HUDEP-2 (cell line): ENCODE measurements around the gene VCL.
"Not testable (repeated sequence)": the region's sequence is repeated elsewhere in the genome, so short reads cannot be mapped to it uniquely, and the experiment has no call there.

ENCODE experiments used
- DNase-seq, 76 experiments: peaks; one replicate each; lab custom pipeline; 2025; ENCODE audit not compliant: unreplicated experiment in 76 of 76; lab: John Stamatoyannopoulos, UW

The VCL gene

DNA sequence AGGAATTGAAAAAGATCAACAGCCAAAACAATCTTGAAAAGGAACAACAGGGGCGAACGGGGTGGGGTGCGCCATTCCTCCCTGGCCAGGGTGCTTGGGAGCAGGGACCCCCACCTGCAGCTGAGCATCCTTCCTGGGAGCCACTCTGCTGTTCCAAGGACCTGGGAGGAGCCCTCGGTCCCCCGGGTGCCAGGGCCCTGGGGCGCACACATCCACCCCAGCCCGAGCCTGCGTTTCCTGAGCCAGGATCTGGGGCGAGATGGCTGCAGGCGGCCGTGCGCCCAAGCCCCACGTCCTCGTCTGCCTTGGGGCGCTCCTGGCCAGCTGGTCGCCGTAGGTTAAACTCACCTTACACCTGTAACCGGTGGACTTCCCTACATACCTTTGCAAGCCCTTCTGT is 142.1 kb downstream of the VCL start:
- DNase-seq = no peak

GRCh38 chr10:74140553-74140952 is 142.6 kb downstream of the VCL start:
- no peak for DNase-seq

GRCh38 chr10:74145133-74145532 is 147.2 kb downstream of the VCL start:
- no peak for DNase-seq

- DNase-seq = not testable (repeated sequence)
Measured at GRCh38 chr10:74146980-74147379, 149.1 kb downstream of the VCL start.

DNA sequence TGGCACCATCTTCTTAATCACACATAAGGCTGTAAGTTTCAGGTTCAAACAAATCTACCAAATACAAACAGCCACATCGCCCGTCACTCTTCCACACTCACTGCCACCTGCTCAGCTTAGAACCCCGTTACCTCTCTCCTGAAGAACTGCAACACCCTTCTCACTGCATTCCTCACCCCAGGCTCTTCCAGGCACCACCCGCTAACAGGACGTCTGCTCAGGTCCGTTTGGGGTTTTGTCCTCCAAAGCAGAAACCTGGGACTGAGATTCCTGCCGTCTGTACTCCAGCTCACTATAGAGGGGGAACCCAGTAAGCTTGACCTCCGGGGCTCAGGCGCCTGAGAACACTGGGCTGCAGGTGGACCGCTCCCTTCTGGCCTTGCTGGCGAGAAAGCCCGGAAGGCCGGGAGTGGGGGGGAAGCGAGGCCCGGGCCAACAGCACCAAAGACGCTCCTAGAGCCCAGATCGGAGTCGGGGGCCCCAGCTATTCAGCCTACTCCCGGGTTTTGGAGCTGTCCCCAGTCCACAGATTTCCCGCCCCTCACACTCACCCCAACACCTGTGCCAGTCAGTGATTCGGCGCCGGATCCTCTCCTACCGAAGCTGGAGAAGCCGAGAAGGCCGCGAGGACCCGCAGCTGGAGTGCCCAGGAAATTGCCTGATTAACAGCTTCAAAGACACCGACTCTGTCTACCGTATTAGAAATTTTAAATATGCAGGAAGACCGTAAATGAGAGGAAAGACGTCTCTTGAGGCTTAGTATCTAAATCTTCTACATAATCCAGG is 152.5 kb downstream of the VCL start, which contains the start of gene AP3M1:
AP3M1 (minus strand) TSS at position 625 of the 786 bp plus-strand sequence. CDS start 12,449 bp downstream, outside the sequence.
- peak in 49 of 76 experiments; percentile 40 to 96 (median 75) for DNase-seq

GRCh38 chr10:74150990-74151878 is 153.3 kb downstream of the VCL start, which contains the start of gene ADK:
TSS of gene ADK (plus strand) at chr10:74151221. CDS start at chr10:74151279, 58 bp downstream.
- DNase-seq = peak; percentile 49 to 99 (median 97)

DNA sequence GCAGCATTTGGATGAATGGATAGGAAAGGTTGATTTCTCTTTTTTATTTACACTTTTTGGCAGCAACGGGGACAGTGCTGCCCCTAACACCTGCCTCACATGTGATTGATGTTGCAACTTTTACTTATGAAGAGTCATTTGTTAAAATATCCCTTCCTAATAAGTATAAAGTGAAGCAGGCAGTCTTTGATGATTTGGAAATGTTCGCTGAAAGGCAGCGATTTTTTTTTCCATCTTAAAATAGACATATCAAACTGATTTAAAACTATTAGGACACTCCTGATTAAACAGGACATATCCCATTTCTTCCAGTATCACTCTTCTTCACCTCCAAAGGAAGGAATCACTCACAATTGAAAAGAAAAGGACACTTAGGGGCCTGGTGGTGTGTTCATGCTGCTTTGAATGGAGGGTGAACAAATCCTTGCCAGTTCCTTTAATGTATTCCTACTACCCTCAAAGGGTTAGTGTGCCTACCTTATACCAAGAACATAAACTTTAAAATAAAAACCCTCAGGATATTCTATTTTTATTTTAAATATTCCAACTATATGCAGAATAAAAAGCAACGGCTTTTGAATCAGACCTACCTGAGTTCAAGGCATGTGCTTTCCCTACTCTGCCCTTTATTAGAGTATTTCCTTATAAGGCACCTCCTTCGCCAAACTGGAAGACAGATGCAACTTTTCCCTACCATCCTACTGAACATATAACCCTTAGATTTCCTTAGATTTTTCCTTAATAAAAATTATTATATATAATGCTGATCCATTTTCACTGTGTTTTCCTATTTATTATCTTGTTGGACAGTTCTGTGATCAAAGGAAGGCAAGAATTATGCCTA is 154.2 kb downstream of the VCL start:
- DNase-seq = peak in 1 of 76 experiments; percentile 14

DNA sequence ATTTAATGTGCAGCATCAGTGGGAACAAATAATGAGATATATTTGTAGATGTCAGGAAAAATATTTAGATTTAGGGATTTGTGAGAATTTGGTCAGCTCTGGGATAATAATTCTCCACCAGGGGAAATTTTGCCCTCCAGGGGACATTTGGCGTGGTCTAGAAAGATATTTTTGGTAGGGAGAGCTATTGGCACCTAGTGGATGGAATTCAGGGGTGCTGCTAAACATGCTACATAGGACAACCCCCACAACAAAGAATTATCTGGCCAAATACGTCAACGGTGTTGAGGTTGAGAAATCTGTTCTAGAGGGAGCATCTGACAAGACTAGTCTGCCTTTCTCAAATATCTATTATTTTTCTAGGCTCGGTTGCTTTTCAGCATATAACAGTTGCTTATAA is 155.2 kb downstream of the VCL start:
- no peak for DNase-seq

GRCh38 chr10:74153676-74154075 is 155.8 kb downstream of the VCL start:
- no peak for DNase-seq

DNA sequence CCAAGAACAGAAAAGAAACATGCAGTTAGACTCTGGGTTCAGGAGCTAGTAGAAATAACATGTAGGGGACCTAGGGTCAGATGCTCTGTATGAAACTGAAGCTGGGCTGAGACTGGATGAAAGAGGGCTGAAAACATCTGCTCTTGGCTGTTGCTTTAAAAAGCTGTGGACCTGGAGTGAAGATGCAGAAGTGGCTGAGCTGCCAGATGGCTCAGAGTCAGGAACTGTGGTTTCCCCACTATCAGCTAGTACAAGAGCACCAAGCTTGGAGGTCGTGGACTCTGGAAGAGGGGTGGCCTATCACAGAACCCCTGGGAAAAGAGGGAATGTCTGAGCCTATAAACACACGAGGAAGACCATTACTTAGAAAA is 159.0 kb downstream of the VCL start:
- DNase-seq = peak in 16 of 76 experiments; percentile 1 to 37 (median 12)

DNA sequence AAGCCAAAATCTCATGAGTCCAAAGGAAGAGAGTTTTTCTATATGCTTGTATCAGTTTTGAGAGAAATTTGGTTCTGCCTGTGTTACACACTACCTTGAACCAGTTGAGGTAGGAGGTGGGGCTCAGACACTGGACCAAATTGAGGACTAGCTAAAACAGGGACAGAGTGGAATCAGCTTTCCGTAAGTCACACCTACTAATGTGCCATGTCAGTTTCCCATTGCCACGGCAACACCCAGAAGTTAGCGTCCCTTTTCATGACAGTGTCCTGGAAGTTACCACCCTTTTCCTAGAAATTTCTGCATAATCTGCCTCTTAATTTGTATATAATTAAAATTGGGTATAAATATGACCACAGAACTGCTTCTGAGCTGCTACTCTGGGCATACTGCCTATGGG is 162.1 kb downstream of the VCL start:
- DNase-seq = no peak

DNA sequence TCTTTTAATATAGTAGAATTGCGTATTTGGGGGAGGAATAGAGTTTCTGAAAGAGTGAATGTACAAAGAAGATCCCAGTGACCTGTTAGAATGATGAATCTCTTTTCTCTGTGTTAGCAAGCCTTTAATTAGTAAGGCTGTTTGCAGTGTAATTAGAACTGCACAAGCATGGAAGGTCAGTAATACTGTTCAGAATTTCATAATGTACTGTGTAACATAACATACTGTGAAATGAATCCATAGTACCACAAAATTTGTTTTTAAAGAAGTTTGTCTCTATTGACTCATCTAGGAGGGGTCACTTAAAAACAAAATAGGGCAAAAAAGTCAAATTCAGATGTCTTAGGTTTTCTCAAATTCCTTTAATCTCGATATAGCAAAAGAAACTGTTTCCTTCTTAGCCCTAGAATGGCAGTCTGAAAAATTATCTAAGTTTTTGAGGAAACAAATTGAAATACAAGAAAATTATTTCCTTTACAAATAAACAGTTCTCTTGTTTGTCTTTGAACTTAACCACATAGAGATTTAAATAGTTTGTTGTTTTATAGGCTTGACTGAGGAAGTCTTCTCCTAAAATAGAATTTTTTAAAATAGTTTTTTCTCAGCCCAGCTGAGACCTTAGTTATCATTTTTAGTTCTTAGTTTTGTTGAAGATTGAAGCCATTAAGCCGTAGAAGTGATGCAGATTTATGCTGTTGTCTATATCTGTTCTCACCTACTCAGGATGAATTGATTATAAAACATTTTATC is 165.6 kb downstream of the VCL start:
- no peak for DNase-seq

DNA sequence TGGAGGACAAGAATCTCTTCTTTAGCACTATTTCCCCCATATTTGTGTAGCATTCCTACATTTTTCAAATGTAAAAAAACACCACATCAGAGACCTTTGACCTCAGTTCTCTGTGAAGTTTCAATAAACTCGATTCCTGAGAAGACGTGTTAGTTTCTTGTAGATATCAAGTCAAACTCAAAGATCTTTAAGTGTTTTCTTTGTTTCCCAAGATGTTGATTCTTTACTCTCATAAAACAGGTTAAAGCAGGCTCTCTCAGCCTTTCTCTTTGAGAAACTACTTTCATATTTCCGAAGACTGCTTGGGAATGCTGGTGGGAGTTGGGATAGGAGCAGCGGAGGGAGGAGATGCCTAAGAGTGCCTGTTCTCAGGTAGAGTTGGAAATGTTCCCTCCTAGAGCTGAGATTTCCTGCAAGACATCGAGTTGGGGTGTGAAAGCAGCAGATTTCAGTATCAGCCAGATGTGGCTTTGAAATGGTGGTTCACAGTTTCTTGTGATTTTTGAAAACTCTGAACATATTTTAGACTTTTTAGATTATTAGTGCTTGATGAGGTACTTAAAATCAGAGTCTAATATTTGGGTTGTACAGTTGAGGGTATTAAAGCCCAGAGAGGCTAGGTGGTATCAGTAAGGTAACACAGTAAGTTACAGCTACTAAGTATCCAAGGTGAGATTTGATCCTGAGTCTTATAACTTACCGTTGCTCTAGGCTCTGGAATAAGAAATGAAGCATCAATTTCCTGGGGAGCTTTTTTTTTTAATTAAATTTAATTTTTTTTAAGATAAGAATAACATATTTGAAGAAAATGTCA is 167.0 kb downstream of the VCL start:
- no peak for DNase-seq

GRCh38 chr10:74165530-74165901 is 167.6 kb downstream of the VCL start:
- no peak for DNase-seq

GRCh38 chr10:74167443-74167842 is 169.5 kb downstream of the VCL start:
- no peak for DNase-seq
